Adrenal gland (tissue), 5 donors: ENCODE results near the gene TNS1.
A peak's percentile ranks its signal among the peaks of the same experiment; 100 is the strongest.

Experiments
- POLR2A ChIP-seq, 2 donors: fragments of 450-650 bp; IDR thresholded peaks; one replicate each; pipeline ENCODE4 v1.6.1; 2017; ENCODE audit warnings: antibody characterized with exemption in 2 of 2, mild to moderate bottlenecking in 2 of 2, moderate library complexity in 1 of 2
- TF ChIP-seq, protein P1 (sequence below), 6 experiments: fragments of 450-650 bp in 4 of 6; fragments of 200-600 bp in 2 of 6; sonication (generic) in 1 of 6; IDR thresholded peaks; 1 replicate in 5 of 6; 2 replicates in 1 of 6; pipeline versions ENCODE4 v1.5.1 to v1.8.0; 2016 to 2021; ENCODE audit warnings: antibody characterized with exemption in 6 of 6, mild to moderate bottlenecking in 2 of 6, moderate library complexity in 1 of 6
- donor health status: DM: no; HTN: no; CAD: no.

DNA sequence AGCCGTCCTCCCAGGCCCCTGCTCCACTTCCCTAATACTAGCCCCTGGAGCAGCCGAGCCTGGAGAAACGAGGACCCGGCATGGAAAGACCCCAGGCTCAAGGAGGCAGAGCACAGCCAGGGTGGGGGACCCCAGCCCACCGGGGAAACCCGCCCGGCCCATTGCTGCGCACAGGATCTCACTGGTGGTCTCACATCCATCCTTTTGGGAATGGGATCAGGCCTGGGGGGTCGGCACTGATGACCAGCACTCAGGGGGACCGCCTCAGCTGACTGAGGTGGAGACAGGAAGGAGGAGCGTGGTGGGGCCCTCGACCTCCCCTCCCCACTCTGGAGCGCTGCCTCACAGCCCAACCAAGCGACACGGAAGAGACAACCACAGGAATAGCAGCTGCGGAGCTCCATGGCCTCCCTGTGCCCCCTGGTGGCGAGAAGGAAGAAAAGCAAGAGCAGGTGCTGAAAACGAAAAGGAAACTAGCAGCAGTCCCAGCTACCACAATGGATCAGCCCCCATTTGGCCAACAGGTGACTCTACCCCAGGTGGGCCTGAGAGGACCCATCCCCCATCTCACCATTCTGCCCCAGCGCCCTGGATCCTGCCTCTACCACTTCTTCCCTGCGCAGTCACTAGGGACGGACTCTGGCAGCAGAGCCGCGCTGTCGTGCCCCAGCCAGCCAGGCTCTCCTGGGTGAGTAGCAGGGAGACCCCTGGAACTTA is 31.9 kb upstream of the TNS1 start:
- TF ChIP-seq, protein P1, sequence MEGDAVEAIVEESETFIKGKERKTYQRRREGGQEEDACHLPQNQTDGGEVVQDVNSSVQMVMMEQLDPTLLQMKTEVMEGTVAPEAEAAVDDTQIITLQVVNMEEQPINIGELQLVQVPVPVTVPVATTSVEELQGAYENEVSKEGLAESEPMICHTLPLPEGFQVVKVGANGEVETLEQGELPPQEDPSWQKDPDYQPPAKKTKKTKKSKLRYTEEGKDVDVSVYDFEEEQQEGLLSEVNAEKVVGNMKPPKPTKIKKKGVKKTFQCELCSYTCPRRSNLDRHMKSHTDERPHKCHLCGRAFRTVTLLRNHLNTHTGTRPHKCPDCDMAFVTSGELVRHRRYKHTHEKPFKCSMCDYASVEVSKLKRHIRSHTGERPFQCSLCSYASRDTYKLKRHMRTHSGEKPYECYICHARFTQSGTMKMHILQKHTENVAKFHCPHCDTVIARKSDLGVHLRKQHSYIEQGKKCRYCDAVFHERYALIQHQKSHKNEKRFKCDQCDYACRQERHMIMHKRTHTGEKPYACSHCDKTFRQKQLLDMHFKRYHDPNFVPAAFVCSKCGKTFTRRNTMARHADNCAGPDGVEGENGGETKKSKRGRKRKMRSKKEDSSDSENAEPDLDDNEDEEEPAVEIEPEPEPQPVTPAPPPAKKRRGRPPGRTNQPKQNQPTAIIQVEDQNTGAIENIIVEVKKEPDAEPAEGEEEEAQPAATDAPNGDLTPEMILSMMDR (IDR thresholded peaks at IDR 0.05): peak; percentile 23 to 85 (median 64)
- TF ChIP-seq POLR2A (IDR thresholded peaks at IDR 0.05): peak in 1 of 2 donors; percentile 3
